HG02970 (cell line): ENCODE measurements around the gene MAD1L1.
"Not testable (repeated sequence)": the region's sequence is repeated elsewhere in the genome, so short reads cannot be mapped to it uniquely, and the experiment has no call there.

Source experiments
- ATAC-seq: cut with Tn5 transposase; IDR thresholded peaks from one replicate; pipeline ENCODE4 v1.9.1; 2021; ENCODE audit warnings: mild to moderate bottlenecking, moderate library complexity, moderate number of reproducible peaks; ENCODE audit not compliant: unreplicated experiment, low FRiP score

MAD1L1 gene

GRCh38 chr7:2000153-2000687 is 232.5 kb downstream of the MAD1L1 start:
- ATAC-seq, result no peak

- ATAC-seq, result no peak
These were observed 233.3 kb downstream of the MAD1L1 start for GRCh38 chr7:1999278-1999984.

GRCh38 chr7:1998146-1998545 is 234.6 kb downstream of the MAD1L1 start:
- ATAC-seq, result no peak

- ATAC-seq, result no peak
These were observed 235.1 kb downstream of the MAD1L1 start for GRCh38 chr7:1997537-1998076.

- ATAC-seq, result no peak
These were observed 235.9 kb downstream of the MAD1L1 start for GRCh38 chr7:1996816-1997215.

GRCh38 chr7:1995911-1996420 is 236.8 kb downstream of the MAD1L1 start:
- not testable (repeated sequence) for ATAC-seq

- ATAC-seq, result no peak
These were observed 237.3 kb downstream of the MAD1L1 start for GRCh38 chr7:1995426-1995825.

GRCh38 chr7:1994931-1995330 is 237.8 kb downstream of the MAD1L1 start:
- ATAC-seq, result no peak

GRCh38 chr7:1993776-1994740 is 238.7 kb downstream of the MAD1L1 start:
- ATAC-seq, result no peak

- ATAC-seq, result no peak
These were observed 239.6 kb downstream of the MAD1L1 start for GRCh38 chr7:1993031-1993695.

- ATAC-seq, result no peak
These were observed 240.2 kb downstream of the MAD1L1 start for GRCh38 chr7:1992554-1992953.

GRCh38 chr7:1990001-1990670 is 242.6 kb downstream of the MAD1L1 start:
- ATAC-seq, result no peak

- ATAC-seq, result no peak
These were observed 243.5 kb downstream of the MAD1L1 start for GRCh38 chr7:1989049-1989860.

- ATAC-seq, result no peak
These were observed 244.2 kb downstream of the MAD1L1 start for GRCh38 chr7:1988533-1988930.

- ATAC-seq, result no peak
These were observed 244.9 kb downstream of the MAD1L1 start for GRCh38 chr7:1987591-1988532.

GRCh38 chr7:1987084-1987535 is 245.6 kb downstream of the MAD1L1 start:
- ATAC-seq, result no peak

- ATAC-seq, result no peak
These were observed 246.2 kb downstream of the MAD1L1 start for GRCh38 chr7:1986366-1987083.
